ENCODE data around the gene MAB21L3.

The MAB21L3 gene

GRCh38 chr1:116126281-116126680, 15.1 kb downstream of the MAB21L3 start:
- Histone ChIP-seq H3K79me2 (ENCODE audit: control insufficient read depth, insufficient read depth, low read length, unreplicated experiment) (no peaks in the 10 kb centered on the region), H2AFZ (ENCODE audit: low read length, unreplicated experiment) (no peak overlapping the region), H3K4me3 (ENCODE audit: low read depth, low read length) (no peak overlapping the region), H3K27me3 (ENCODE audit: insufficient read depth, low read length) (no peaks in the 10 kb centered on the region), H3K27ac (ENCODE audit: low read depth, low read length) (no peak overlapping the region), H3K36me3 (ENCODE audit: insufficient read depth, low read length) (no peaks in the 10 kb centered on the region), H3K4me1 (ENCODE audit: control insufficient read depth, insufficient read depth, low read length, unreplicated experiment) (peaks cover 13% of the 10 kb centered on the region)

- no peaks in the 10 kb centered on the region for H3K79me2 ChIP-seq (ENCODE audit: control insufficient read depth, insufficient read depth, low read length, unreplicated experiment)
Measured at GRCh38 chr1:116127123-116127847, 16.1 kb downstream of the MAB21L3 start.

GRCh38 chr1:116127848-116128540, 16.8 kb downstream of the MAB21L3 start:
- Histone ChIP-seq H3K27me3 (ENCODE audit: insufficient read depth, low read length) (no peaks in the 10 kb centered on the region), H3K79me2 (ENCODE audit: control insufficient read depth, insufficient read depth, low read length, unreplicated experiment) (no peaks in the 10 kb centered on the region), H3K27ac (ENCODE audit: low read depth, low read length) (no peak overlapping the region), H3K4me1 (ENCODE audit: control insufficient read depth, insufficient read depth, low read length, unreplicated experiment) (peaks cover 5% of the 10 kb centered on the region), H2AFZ (ENCODE audit: low read length, unreplicated experiment) (no peak overlapping the region), H3K4me3 (ENCODE audit: low read depth, low read length) (no peak overlapping the region), H3K36me3 (ENCODE audit: insufficient read depth, low read length) (no peaks in the 10 kb centered on the region)

More at GRCh38 chr1:116127123-116127847, 16.1 kb downstream of the MAB21L3 start:
- no peak overlapping the region for H2AFZ ChIP-seq (ENCODE audit: low read length, unreplicated experiment)
- no peak overlapping the region for H3K27ac ChIP-seq (ENCODE audit: low read depth, low read length)
- no peaks in the 10 kb centered on the region for H3K27me3 ChIP-seq (ENCODE audit: insufficient read depth, low read length)
- H3K4me1 ChIP-seq (ENCODE audit: control insufficient read depth, insufficient read depth, low read length, unreplicated experiment): peaks cover 12% of the 10 kb centered on the region
- no peak overlapping the region for H3K4me3 ChIP-seq (ENCODE audit: low read depth, low read length)
- no peaks in the 10 kb centered on the region for H3K36me3 ChIP-seq (ENCODE audit: insufficient read depth, low read length)

GRCh38 chr1:116128664-116129063, 17.5 kb downstream of the MAB21L3 start:
- H3K36me3 ChIP-seq (ENCODE audit: insufficient read depth, low read length): no peaks in the 10 kb centered on the region
- no peaks in the 10 kb centered on the region for H3K4me1 ChIP-seq (ENCODE audit: control insufficient read depth, insufficient read depth, low read length, unreplicated experiment)
- no peak overlapping the region for H3K27ac ChIP-seq (ENCODE audit: low read depth, low read length)
- no peak overlapping the region for H3K4me3 ChIP-seq (ENCODE audit: low read depth, low read length)
- H3K79me2 ChIP-seq (ENCODE audit: control insufficient read depth, insufficient read depth, low read length, unreplicated experiment): no peaks in the 10 kb centered on the region
- H3K27me3 ChIP-seq (ENCODE audit: insufficient read depth, low read length): no peaks in the 10 kb centered on the region
- H2AFZ ChIP-seq (ENCODE audit: low read length, unreplicated experiment): no peak overlapping the region

- H3K79me2 ChIP-seq (ENCODE audit: control insufficient read depth, insufficient read depth, low read length, unreplicated experiment): no peaks in the 10 kb centered on the region
- no peak overlapping the region for H3K27ac ChIP-seq (ENCODE audit: low read depth, low read length)
- H2AFZ ChIP-seq (ENCODE audit: low read length, unreplicated experiment): no peak overlapping the region
- H3K36me3 ChIP-seq (ENCODE audit: insufficient read depth, low read length): no peaks in the 10 kb centered on the region
- H3K4me1 ChIP-seq (ENCODE audit: control insufficient read depth, insufficient read depth, low read length, unreplicated experiment): no peaks in the 10 kb centered on the region
- no peaks in the 10 kb centered on the region for H3K27me3 ChIP-seq (ENCODE audit: insufficient read depth, low read length)
- H3K4me3 ChIP-seq (ENCODE audit: low read depth, low read length): no peak overlapping the region
Measured at GRCh38 chr1:116129537-116129936, 18.3 kb downstream of the MAB21L3 start.

GRCh38 chr1:116130356-116130755, 19.2 kb downstream of the MAB21L3 start:
- H3K79me2 ChIP-seq (ENCODE audit: control insufficient read depth, insufficient read depth, low read length, unreplicated experiment): no peaks in the 10 kb centered on the region
- no peak overlapping the region for H3K27ac ChIP-seq (ENCODE audit: low read depth, low read length)
- H3K36me3 ChIP-seq (ENCODE audit: insufficient read depth, low read length): no peaks in the 10 kb centered on the region
- H2AFZ ChIP-seq (ENCODE audit: low read length, unreplicated experiment): no peak overlapping the region
- no peak overlapping the region for H3K4me3 ChIP-seq (ENCODE audit: low read depth, low read length)
- no peaks in the 10 kb centered on the region for H3K27me3 ChIP-seq (ENCODE audit: insufficient read depth, low read length)
- H3K4me1 ChIP-seq (ENCODE audit: control insufficient read depth, insufficient read depth, low read length, unreplicated experiment): no peaks in the 10 kb centered on the region

GRCh38 chr1:116131170-116131569, 20.0 kb downstream of the MAB21L3 start:
- Histone ChIP-seq H3K36me3 (ENCODE audit: insufficient read depth, low read length) (no peaks in the 10 kb centered on the region), H3K27me3 (ENCODE audit: insufficient read depth, low read length) (no peaks in the 10 kb centered on the region), H3K79me2 (ENCODE audit: control insufficient read depth, insufficient read depth, low read length, unreplicated experiment) (no peaks in the 10 kb centered on the region), H2AFZ (ENCODE audit: low read length, unreplicated experiment) (no peak overlapping the region), H3K4me3 (ENCODE audit: low read depth, low read length) (no peak overlapping the region), H3K27ac (ENCODE audit: low read depth, low read length) (no peak overlapping the region), H3K4me1 (ENCODE audit: control insufficient read depth, insufficient read depth, low read length, unreplicated experiment) (no peaks in the 10 kb centered on the region)

GRCh38 chr1:116131866-116132605, 20.8 kb downstream of the MAB21L3 start:
- no peaks in the 10 kb centered on the region for H3K79me2 ChIP-seq (ENCODE audit: control insufficient read depth, insufficient read depth, low read length, unreplicated experiment)
- no peaks in the 10 kb centered on the region for H3K4me1 ChIP-seq (ENCODE audit: control insufficient read depth, insufficient read depth, low read length, unreplicated experiment)
- no peaks in the 10 kb centered on the region for H3K27me3 ChIP-seq (ENCODE audit: insufficient read depth, low read length)
- no peak overlapping the region for H2AFZ ChIP-seq (ENCODE audit: low read length, unreplicated experiment)
- H3K36me3 ChIP-seq (ENCODE audit: insufficient read depth, low read length): no peaks in the 10 kb centered on the region
- no peak overlapping the region for H3K4me3 ChIP-seq (ENCODE audit: low read depth, low read length)
- no peak overlapping the region for H3K27ac ChIP-seq (ENCODE audit: low read depth, low read length)

GRCh38 chr1:116133696-116134475, 22.7 kb downstream of the MAB21L3 start:
- H3K4me3 ChIP-seq (ENCODE audit: low read depth, low read length): no peak overlapping the region

GRCh38 chr1:116134476-116134773, 23.2 kb downstream of the MAB21L3 start:
- no peaks in the 10 kb centered on the region for H3K4me1 ChIP-seq (ENCODE audit: control insufficient read depth, insufficient read depth, low read length, unreplicated experiment)
- H3K79me2 ChIP-seq (ENCODE audit: control insufficient read depth, insufficient read depth, low read length, unreplicated experiment): no peaks in the 10 kb centered on the region
- no peak overlapping the region for H3K4me3 ChIP-seq (ENCODE audit: low read depth, low read length)
- no peaks in the 10 kb centered on the region for H3K36me3 ChIP-seq (ENCODE audit: insufficient read depth, low read length)
- no peaks in the 10 kb centered on the region for H3K27me3 ChIP-seq (ENCODE audit: insufficient read depth, low read length)
- no peak overlapping the region for H3K27ac ChIP-seq (ENCODE audit: low read depth, low read length)
- H2AFZ ChIP-seq (ENCODE audit: low read length, unreplicated experiment): no peak overlapping the region

More at GRCh38 chr1:116133696-116134475, 22.7 kb downstream of the MAB21L3 start:
- Histone ChIP-seq H3K79me2 (ENCODE audit: control insufficient read depth, insufficient read depth, low read length, unreplicated experiment) (no peaks in the 10 kb centered on the region), H3K4me1 (ENCODE audit: control insufficient read depth, insufficient read depth, low read length, unreplicated experiment) (no peaks in the 10 kb centered on the region), H2AFZ (ENCODE audit: low read length, unreplicated experiment) (no peak overlapping the region), H3K36me3 (ENCODE audit: insufficient read depth, low read length) (no peaks in the 10 kb centered on the region), H3K27me3 (ENCODE audit: insufficient read depth, low read length) (no peaks in the 10 kb centered on the region), H3K27ac (ENCODE audit: low read depth, low read length) (no peak overlapping the region)

Data from ACC112 (cell line).